Esophagus squamous epithelium (tissue), 5 donors: Measurements from ENCODE around the gene MAMDC2. TPM values are rescaled to one million over a fixed set of nuclear protein-coding genes. Genes with fewer than 3 reads are reported as not detected.

Experiments used
- DNase-seq: peaks from one replicate; lab custom pipeline; 2025; lab: John Stamatoyannopoulos, UW
- H3K27ac ChIP-seq, 4 donors: fragments of 200-600 bp; sonication (generic); one replicate each; pipeline ENCODE4 v1.5.1; 2016 to 2019; ENCODE audit warnings: mild to moderate bottlenecking in 1 of 4
- H3K27me3 ChIP-seq, 4 donors: fragments of 200-600 bp; sonication (generic); 1 replicate in 3 of 4; 2 replicates in 1 of 4; pipeline versions ENCODE4 v1.5.1 to v1.6.0; 2017 to 2021; ENCODE audit warnings: antibody characterized with exemption in 1 of 4
- H3K36me3 ChIP-seq, 3 donors: fragments of 200-600 bp; sonication (generic); one replicate each; pipeline ENCODE4 v1.5.1; 2016 to 2019
- H3K4me1 ChIP-seq, 3 donors: fragments of 200-600 bp; sonication (generic); one replicate each; pipeline ENCODE4 v1.5.1; 2017 to 2019
- H3K4me3 ChIP-seq, 4 donors: fragments of 200-600 bp; sonication (generic); 1 replicate in 3 of 4; 2 replicates in 1 of 4; pipeline ENCODE4 v1.5.1; 2016 to 2019; ENCODE audit warnings: mild to moderate bottlenecking in 2 of 4, moderate library complexity in 1 of 4
- H3K9me3 ChIP-seq, 3 donors: fragments of 200-600 bp; sonication (generic); one replicate each; pipeline ENCODE4 v1.5.1; 2016 to 2019
- CTCF ChIP-seq, 6 experiments: fragments of 450-650 bp in 4 of 6; fragments of 200-600 bp in 2 of 6; sonication (generic) in 2 of 6; IDR thresholded peaks; one replicate each; pipeline ENCODE4 v1.5.1; 2016 to 2019; ENCODE audit warnings: antibody characterized with exemption in 6 of 6, mild to moderate bottlenecking in 4 of 6, moderate library complexity in 4 of 6
- POLR2A ChIP-seq, 4 donors: fragments of 450-650 bp; IDR thresholded peaks; one replicate each; pipeline ENCODE4 v1.6.1; 2017; ENCODE audit warnings: antibody characterized with exemption in 4 of 4, mild to moderate bottlenecking in 4 of 4, moderate library complexity in 3 of 4
- WGBS, 2 donors: methylation state at CpG; one replicate each; pipeline ENCODE4 v1.1.5; 2018; 5-methylcytosine and 5-hydroxymethylcytosine counted together
- intact Hi-C: fragments of 100-400 bp; cut with DNase I; formaldehyde crosslinking; loops from one replicate; pipeline ENCODE4 v1.15.0; 2022
- total RNA-seq, 4 donors: library from RNA; depleted of rRNA; stranded (reverse); fragments of >200 nt; gene quantifications; one replicate each; pipeline ENCODE4 v1.1.0, GENCODE V29; 2016
- donor health status: DM: yes; HTN: yes; CAD: no.

The MAMDC2 gene
- total RNA-seq, 4 donors from 2014 or later, result 1.9 to 58.4 (median 11.3) TPM

- H3K27me3 ChIP-seq, result no peaks in the 10 kb centered on the region
- WGBS, 2 donors, result 47 to 52% methylated on average over 3 of the region's 3 CpGs
- H3K36me3 ChIP-seq, result peaks cover 0 to 27% (median 0%) of the 10 kb centered on the region in 3 donors
- DNase-seq, result no peak
- TF ChIP-seq POLR2A (IDR thresholded peaks at IDR 0.05), result no peak
- no peak for TF ChIP-seq CTCF (IDR thresholded peaks at IDR 0.05)
- H3K4me1 ChIP-seq, result peaks cover 0 to 27% (median 0%) of the 10 kb centered on the region in 3 donors
- peak overlapping the region in 2 of 4 donors; percentile 61 to 63 for H3K27ac ChIP-seq
- no peaks in the 10 kb centered on the region for H3K9me3 ChIP-seq
- intact Hi-C loops, result no loop called here
- H3K4me3 ChIP-seq, result no peak overlapping the region
Observed at GRCh38 chr9:70143394-70144130, 99.9 kb downstream of the MAMDC2 start.

GRCh38 chr9:70144131-70144503, 100.5 kb downstream of the MAMDC2 start:
- intact Hi-C loops, result no loop called here
- DNase-seq, result no peak
- no peak overlapping the region for H3K4me3 ChIP-seq
- WGBS, 2 donors, result 67 to 68% methylated on average over 1 of the region's 1 CpG
- peaks cover 0 to 27% (median 0%) of the 10 kb centered on the region in 3 donors for H3K4me1 ChIP-seq
- H3K36me3 ChIP-seq, result peaks cover 0 to 27% (median 0%) of the 10 kb centered on the region in 3 donors
- TF ChIP-seq POLR2A (IDR thresholded peaks at IDR 0.05) (no peak), CTCF (IDR thresholded peaks at IDR 0.05) (no peak)
- no peaks in the 10 kb centered on the region for H3K9me3 ChIP-seq
- peak overlapping the region in 2 of 4 donors; percentile 61 to 63 for H3K27ac ChIP-seq
- H3K27me3 ChIP-seq, result no peaks in the 10 kb centered on the region

- Histone ChIP-seq H3K4me3 (no peak overlapping the region), H3K27me3 (no peaks in the 10 kb centered on the region), H3K9me3 (no peaks in the 10 kb centered on the region), H3K27ac (no peak overlapping the region), H3K4me1 (peaks cover 0 to 27% (median 0%) of the 10 kb centered on the region in 3 donors), H3K36me3 (peaks cover 0 to 18% (median 0%) of the 10 kb centered on the region in 3 donors)
- TF ChIP-seq POLR2A (IDR thresholded peaks at IDR 0.05), result no peak
- TF ChIP-seq CTCF (IDR thresholded peaks at IDR 0.05), result no peak
- no peak for DNase-seq
- 72 to 76% methylated on average over 2 to 4 of the region's 4 CpGs for WGBS, 2 donors
- intact Hi-C loops, result no loop called here
Observed at GRCh38 chr9:70145981-70146380, 102.3 kb downstream of the MAMDC2 start.

- intact Hi-C loops, result no loop called here
- Histone ChIP-seq H3K9me3 (no peaks in the 10 kb centered on the region), H3K4me3 (no peak overlapping the region), H3K27ac (no peak overlapping the region), H3K27me3 (no peaks in the 10 kb centered on the region), H3K36me3 (peaks cover 0 to 25% (median 0%) of the 10 kb centered on the region in 3 donors), H3K4me1 (peaks cover 0 to 24% (median 0%) of the 10 kb centered on the region in 3 donors)
- no peak for TF ChIP-seq CTCF (IDR thresholded peaks at IDR 0.05)
- no peak for TF ChIP-seq POLR2A (IDR thresholded peaks at IDR 0.05)
- 43 to 68% methylated on average over 1 of the region's 1 CpG for WGBS, 2 donors
- DNase-seq, result no peak
Observed at GRCh38 chr9:70147196-70147595, 103.5 kb downstream of the MAMDC2 start.

GRCh38 chr9:70147651-70148050, 104.0 kb downstream of the MAMDC2 start:
- 73 to 86% methylated on average over 3 of the region's 3 CpGs for WGBS, 2 donors
- Histone ChIP-seq H3K36me3 (peaks cover 0 to 25% (median 0%) of the 10 kb centered on the region in 3 donors), H3K4me3 (no peak overlapping the region), H3K27me3 (no peaks in the 10 kb centered on the region), H3K4me1 (peaks cover 0 to 20% (median 0%) of the 10 kb centered on the region in 3 donors), H3K9me3 (no peaks in the 10 kb centered on the region), H3K27ac (no peak overlapping the region)
- intact Hi-C loops, result no loop called here
- DNase-seq, result no peak
- no peak for TF ChIP-seq POLR2A (IDR thresholded peaks at IDR 0.05)
- TF ChIP-seq CTCF (IDR thresholded peaks at IDR 0.05), result peak in 1 of 6 experiments; percentile 7
